AG10803 (cell line): ENCODE data around the gene SPAG7.
A peak's percentile ranks its signal among the peaks of the same experiment; 100 is the strongest.

ENCODE experiments used
- DNase-seq: peaks from one replicate; pipeline ENCODE4 v3.0.0; 2010; ENCODE audit warnings: low read depth
- H3K4me3 ChIP-seq: 2 replicates; pipeline ENCODE4 v1.5.1; 2011; ENCODE audit warnings: mild to moderate bottlenecking, low read length, control low read depth
- TF ChIP-seq, protein P1 (sequence below): conservative IDR thresholded peaks from 2 replicates; pipeline ENCODE4 v1.5.1; 2011; ENCODE audit warnings: mild to moderate bottlenecking, low read length, control low read depth, inconsistent platforms

SPAG7 gene, protein sequence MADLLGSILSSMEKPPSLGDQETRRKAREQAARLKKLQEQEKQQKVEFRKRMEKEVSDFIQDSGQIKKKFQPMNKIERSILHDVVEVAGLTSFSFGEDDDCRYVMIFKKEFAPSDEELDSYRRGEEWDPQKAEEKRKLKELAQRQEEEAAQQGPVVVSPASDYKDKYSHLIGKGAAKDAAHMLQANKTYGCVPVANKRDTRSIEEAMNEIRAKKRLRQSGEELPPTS

DNA sequence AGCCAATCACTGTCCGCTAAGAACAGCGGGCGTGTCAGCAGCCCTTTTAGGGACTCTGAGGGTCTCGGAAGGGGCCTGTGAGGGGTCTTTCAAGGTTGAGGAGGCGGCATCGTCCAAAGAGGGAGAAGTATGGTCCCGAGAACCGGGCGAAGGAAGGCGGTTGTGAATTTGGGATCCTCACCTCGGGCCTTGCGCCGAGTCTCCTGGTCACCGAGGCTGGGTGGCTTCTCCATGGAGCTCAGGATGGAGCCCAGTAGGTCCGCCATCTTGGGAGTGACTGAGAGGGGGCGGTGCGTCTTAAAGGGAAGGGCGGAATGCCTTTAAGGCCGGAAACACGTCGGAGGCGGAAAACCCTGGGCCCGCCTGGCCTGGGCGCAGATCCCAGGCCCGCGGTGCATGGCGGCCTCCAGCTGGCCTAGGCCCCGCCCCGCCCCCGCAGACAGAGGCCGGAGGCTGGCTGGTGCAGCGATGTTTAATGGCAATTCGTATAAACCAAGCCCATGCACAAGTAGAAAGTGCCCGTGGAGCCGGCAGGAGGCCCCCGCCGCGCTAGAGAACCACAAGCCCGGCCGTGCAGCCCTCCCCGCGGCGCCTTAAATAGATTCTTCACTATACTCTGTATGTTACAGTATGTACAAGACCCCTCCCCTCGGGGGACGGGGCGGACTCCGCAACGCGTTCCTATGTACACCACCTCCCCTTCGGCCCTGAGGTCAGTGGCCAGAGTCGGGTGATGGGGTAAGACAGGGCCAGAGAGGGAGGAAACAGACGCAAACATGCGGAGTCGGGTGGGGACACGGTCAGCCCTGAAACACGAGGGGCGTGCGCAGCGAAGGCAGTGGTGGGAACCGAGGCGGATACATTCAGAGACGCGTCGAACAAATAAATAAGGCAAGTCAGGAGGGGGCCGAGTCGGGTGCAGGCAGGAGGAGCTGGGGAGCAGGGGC lies at the start of gene SPAG7:
Gene SPAG7, minus strand, starts transcription at position 279 of the 947 bp plus-strand sequence. Its CDS starts 13 bp downstream, at position 266.
- TF ChIP-seq, protein P1, sequence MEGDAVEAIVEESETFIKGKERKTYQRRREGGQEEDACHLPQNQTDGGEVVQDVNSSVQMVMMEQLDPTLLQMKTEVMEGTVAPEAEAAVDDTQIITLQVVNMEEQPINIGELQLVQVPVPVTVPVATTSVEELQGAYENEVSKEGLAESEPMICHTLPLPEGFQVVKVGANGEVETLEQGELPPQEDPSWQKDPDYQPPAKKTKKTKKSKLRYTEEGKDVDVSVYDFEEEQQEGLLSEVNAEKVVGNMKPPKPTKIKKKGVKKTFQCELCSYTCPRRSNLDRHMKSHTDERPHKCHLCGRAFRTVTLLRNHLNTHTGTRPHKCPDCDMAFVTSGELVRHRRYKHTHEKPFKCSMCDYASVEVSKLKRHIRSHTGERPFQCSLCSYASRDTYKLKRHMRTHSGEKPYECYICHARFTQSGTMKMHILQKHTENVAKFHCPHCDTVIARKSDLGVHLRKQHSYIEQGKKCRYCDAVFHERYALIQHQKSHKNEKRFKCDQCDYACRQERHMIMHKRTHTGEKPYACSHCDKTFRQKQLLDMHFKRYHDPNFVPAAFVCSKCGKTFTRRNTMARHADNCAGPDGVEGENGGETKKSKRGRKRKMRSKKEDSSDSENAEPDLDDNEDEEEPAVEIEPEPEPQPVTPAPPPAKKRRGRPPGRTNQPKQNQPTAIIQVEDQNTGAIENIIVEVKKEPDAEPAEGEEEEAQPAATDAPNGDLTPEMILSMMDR = peak; percentile 8; the same call in 1 of the 2 replicates
- peak; percentile 98 for DNase-seq
- peak within 1 kb of the TSS; percentile 91 for H3K4me3 ChIP-seq

DNA sequence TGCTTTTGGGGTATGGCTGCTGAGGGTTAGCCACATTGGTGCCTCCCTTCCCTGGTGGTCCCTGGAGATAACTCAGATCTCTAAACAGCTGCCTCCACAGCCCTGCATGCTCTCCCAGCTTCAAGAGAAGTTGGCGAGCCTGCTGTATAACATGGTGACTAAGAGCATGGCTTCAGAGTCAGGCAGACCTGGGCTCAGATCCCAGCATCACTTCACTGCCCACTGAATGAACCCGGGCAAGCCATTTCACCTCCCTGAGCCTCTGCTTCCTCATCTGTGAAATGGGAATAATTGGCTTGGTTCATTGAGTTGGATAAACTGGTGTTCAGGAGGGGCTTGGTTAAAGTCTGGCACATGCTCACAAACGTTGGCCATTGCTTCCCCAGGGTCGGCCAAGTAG lies 46.7 kb upstream of the SPAG7 start:
- DNase-seq = no peak
- no peak overlapping the region for H3K4me3 ChIP-seq
- TF ChIP-seq, protein P1 = no peak

DNA sequence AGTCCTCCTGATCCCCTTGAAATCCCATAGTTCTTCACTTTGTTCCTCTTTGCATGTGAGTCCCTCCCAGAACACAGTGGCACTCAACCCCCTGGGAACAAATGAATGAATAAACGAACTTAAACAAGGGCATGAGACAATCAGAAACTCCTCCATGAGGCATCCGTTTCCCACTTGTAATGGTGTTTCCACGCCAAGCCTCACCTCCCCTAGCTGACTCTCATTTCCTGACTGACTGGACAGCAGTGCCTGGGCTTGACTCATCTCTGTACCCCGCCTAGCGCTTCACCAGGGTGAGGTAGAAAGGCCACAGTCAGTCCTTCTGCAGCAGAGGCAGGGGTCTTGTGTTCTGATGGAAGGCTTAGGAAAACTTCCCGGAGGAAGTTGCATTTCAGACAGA lies 44.3 kb upstream of the SPAG7 start:
- no peak for DNase-seq

DNA sequence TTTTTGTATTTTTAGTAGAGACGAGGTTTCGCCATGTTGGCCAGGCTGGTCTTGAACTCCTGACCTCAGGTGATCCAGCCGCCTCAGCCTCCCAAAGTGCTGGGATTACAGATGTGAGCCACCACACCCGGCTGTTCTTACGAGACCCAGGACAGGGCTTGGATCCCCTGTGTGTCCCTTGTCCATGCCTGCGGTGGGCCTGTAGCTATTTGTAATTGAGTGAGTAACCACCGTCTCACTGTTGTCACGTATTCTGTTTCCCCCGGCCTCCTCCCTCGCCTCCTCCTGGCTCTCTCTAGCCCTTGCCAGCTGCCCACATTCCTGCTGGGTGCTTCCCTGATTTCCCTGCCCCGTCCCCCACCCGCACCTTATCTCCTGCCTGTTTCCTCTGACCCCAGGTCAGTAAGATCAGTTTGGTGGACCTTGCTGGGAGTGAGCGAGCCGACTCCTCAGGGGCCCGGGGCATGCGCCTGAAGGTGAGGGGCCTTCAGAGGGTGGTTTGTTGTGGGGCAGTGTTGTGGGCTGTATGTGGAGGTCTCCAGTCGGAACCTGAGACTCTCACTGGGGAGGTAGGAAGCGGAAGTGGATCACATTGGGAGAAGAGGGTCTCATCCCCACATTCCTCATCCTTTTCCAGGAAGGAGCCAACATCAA lies 35.7 kb upstream of the SPAG7 start:
- DNase-seq = no peak
- H3K4me3 ChIP-seq = no peak overlapping the region
- TF ChIP-seq, protein P1 = no peak

More for the DNA sequence above, 44.3 kb upstream of the SPAG7 start:
- H3K4me3 ChIP-seq = no peak overlapping the region
- TF ChIP-seq, protein P1 = no peak

DNA sequence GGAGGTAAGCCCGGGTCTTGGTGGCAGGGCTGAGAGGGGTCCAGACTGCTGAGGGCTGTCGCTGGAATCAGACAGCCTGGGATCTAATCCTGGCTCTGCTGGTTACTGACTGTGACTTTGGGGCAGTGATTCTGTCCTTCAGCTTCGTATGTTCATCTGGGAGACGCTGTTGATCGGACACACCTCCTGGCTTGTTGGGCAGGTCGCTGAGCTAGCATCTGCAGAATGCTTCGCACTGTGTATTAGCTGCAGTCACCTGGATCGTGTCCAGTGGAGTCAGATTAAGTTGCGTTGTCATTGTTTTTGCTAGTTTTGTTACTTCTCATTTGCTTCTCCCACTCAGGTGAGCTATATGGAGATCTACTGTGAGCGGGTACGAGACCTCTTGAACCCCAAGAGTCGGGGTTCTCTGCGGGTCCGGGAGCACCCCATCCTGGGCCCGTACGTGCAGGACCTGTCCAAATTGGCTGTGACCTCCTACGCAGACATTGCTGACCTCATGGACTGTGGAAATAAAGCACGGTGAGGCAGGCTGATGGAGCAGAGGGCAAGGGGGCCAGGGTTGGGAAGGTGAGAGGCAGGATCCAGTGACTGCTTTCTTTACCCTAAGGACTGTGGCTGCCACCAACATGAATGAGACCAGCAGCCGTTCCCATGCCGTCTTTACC lies 34.6 kb upstream of the SPAG7 start:
- TF ChIP-seq, protein P1 = no peak
- H3K4me3 ChIP-seq = no peak overlapping the region
- no peak for DNase-seq

DNA sequence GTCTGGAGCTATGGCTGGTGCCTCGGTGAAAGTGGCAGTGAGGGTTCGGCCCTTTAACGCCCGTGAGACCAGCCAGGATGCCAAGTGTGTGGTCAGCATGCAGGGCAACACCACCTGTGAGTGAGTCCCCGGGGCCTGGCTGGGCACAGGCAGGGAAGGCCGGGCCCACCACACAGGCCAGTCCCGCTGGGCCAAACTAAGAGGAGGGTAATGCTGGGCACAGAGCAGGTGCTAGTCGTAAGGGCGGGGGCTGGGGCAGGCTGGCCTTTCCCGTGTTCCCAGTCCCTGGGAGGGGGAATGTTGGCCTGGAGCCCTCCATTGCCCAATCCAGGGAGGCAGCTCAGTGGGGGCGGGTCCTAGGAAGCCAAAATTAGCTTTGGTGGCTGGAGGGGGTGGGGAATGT lies 32.6 kb upstream of the SPAG7 start:
- H3K4me3 ChIP-seq = peak overlapping the region; percentile 97
- DNase-seq = peak; percentile 46
- TF ChIP-seq, protein P1 = no peak
